HFFc6 (cell line): ENCODE measurements around the gene VCL. TPM values are rescaled to one million over a fixed set of nuclear protein-coding genes. Genes with fewer than 3 reads are reported as not detected.

Experiments
- DNase-seq: peaks from one replicate; pipeline ENCODE4 v3.0.0-alpha.2; 2018
- H3K27ac Mint-ChIP-seq: 2 replicates; pipeline ENCODE4 v1.8.0; 2020; ENCODE audit warnings: mild to moderate bottlenecking, mixed read lengths
- H3K27me3 Mint-ChIP-seq: 2 replicates; pipeline ENCODE4 v1.8.0; 2021; ENCODE audit warnings: mild to moderate bottlenecking, moderate library complexity, mixed read lengths; ENCODE audit not compliant: insufficient read depth
- H3K36me3 Mint-ChIP-seq: 2 replicates; pipeline ENCODE4 v1.8.0; 2021; ENCODE audit warnings: low read depth, mixed read lengths
- H3K4me1 Mint-ChIP-seq: 2 replicates; pipeline ENCODE4 v1.8.0; 2020; ENCODE audit warnings: low read depth, mixed read lengths
- H3K4me3 Mint-ChIP-seq: 2 replicates; pipeline ENCODE4 v1.8.0; 2020; ENCODE audit warnings: mild to moderate bottlenecking, moderate library complexity, mixed read lengths
- H3K9me3 Mint-ChIP-seq: 2 replicates; pipeline ENCODE4 v1.8.0; 2020; ENCODE audit warnings: mild to moderate bottlenecking, mixed read lengths
- CTCF ChIP-seq: fragments of 200-600 bp; sonication (generic); IDR thresholded peaks from 2 replicates; pipeline ENCODE4 v1.5.0; 2021; ENCODE audit warnings: antibody characterized with exemption, mild to moderate bottlenecking
- total RNA-seq, 6 experiments: library from RNA; stranded (reverse); fragmentation: NEBNext Ultra II Directional; extraction: Animal tissue kit (Norgen Biotek cat#: 25700); gene quantifications; 2 replicates in 1 of 6; 3 replicates in 5 of 6; pipeline ENCODE4 v1.2.3, GENCODE V29; 2021

The VCL gene
- total RNA-seq, 6 experiments from 2014 or later = 366 to 443 (median 406) TPM

- Mint-ChIP-seq H3K9me3 (no peaks in the 10 kb centered on the region), H3K4me3 (no peak overlapping the region), H3K4me1 (peaks cover 68% of the 10 kb centered on the region), H3K27ac (peak overlapping the region; percentile 74), H3K27me3 (peaks cover 3% of the 10 kb centered on the region; the same call in 1 of the 2 replicates), H3K36me3 (peaks cover 37% of the 10 kb centered on the region)
- no peak for TF ChIP-seq CTCF
- DNase-seq = no peak
Observed at GRCh38 chr10:74032900-74033655, 35.2 kb downstream of the VCL start.

GRCh38 chr10:74033702-74034101 lies 35.8 kb downstream of the VCL start:
- DNase-seq = no peak
- H3K4me3 Mint-ChIP-seq = no peak overlapping the region
- peaks cover 37% of the 10 kb centered on the region for H3K36me3 Mint-ChIP-seq
- H3K27me3 Mint-ChIP-seq = peaks cover 3% of the 10 kb centered on the region; the same call in 1 of the 2 replicates
- peak overlapping the region; percentile 74 for H3K27ac Mint-ChIP-seq
- H3K9me3 Mint-ChIP-seq = no peaks in the 10 kb centered on the region
- peaks cover 75% of the 10 kb centered on the region for H3K4me1 Mint-ChIP-seq
- TF ChIP-seq CTCF = no peak

DNA sequence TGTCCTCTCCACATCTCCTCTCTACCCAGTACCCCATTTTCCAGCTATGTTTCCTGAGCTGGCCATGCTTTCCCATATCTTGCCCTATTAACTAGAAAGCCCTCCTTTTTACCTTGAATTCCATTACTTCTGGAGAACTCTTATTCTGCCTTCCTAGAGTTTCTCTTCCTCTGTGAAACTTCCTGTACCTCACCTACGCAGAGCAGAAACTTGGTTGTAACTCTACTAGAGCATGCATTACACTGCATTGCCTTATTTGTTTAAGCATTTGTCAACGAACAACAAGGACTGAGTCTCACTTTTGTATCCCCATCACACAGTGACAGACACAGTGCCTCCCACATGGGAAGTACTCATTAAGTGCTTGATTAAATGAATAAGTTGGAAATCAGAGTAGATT lies 36.4 kb downstream of the VCL start:
- H3K27me3 Mint-ChIP-seq = peaks cover 3% of the 10 kb centered on the region; the same call in 1 of the 2 replicates
- H3K36me3 Mint-ChIP-seq = peaks cover 39% of the 10 kb centered on the region
- H3K27ac Mint-ChIP-seq = peak overlapping the region; percentile 74; the same call in 1 of the 2 replicates
- no peak for DNase-seq
- H3K4me3 Mint-ChIP-seq = no peak overlapping the region
- peaks cover 78% of the 10 kb centered on the region for H3K4me1 Mint-ChIP-seq
- no peaks in the 10 kb centered on the region for H3K9me3 Mint-ChIP-seq
- no peak for TF ChIP-seq CTCF

- H3K9me3 Mint-ChIP-seq = no peaks in the 10 kb centered on the region
- H3K36me3 Mint-ChIP-seq = peaks cover 47% of the 10 kb centered on the region
- peak overlapping the region; percentile 74 for H3K27ac Mint-ChIP-seq
- TF ChIP-seq CTCF = peak; percentile 77
- no peak overlapping the region for H3K4me3 Mint-ChIP-seq
- peaks cover 78% of the 10 kb centered on the region for H3K4me1 Mint-ChIP-seq
- H3K27me3 Mint-ChIP-seq = peaks cover 8% of the 10 kb centered on the region; the same call in 1 of the 2 replicates
- DNase-seq = no peak
Observed at GRCh38 chr10:74035303-74035702, 37.4 kb downstream of the VCL start.

- H3K4me3 Mint-ChIP-seq = no peak overlapping the region
- H3K27me3 Mint-ChIP-seq = peaks cover 4% of the 10 kb centered on the region; the same call in 1 of the 2 replicates
- H3K4me1 Mint-ChIP-seq = peaks cover 71% of the 10 kb centered on the region
- H3K27ac Mint-ChIP-seq = no peak overlapping the region
- no peak for TF ChIP-seq CTCF
- H3K36me3 Mint-ChIP-seq = peaks cover 37% of the 10 kb centered on the region
- H3K9me3 Mint-ChIP-seq = no peaks in the 10 kb centered on the region
- DNase-seq = no peak
Observed at GRCh38 chr10:74036474-74036873, 38.6 kb downstream of the VCL start.
